Subcutaneous adipose tissue (tissue), 4 donors: ENCODE results near the gene ZNF2. TPM values are rescaled to one million over a fixed set of nuclear protein-coding genes. Genes with fewer than 3 reads are reported as not detected.

Source experiments
- total RNA-seq, 4 donors: library from RNA; depleted of rRNA; stranded (reverse); fragments of >200 nt; gene quantifications; one replicate each; pipeline ENCODE4 v1.1.0, GENCODE V29; 2016
- TF ChIP-seq, protein P1 (sequence below): fragments of 450-650 bp; IDR thresholded peaks from one replicate; pipeline ENCODE4 v1.5.1; 2016; ENCODE audit warnings: low read depth, mild to moderate bottlenecking, control low read depth, antibody characterized with exemption, moderate library complexity

ZNF2 gene
- total RNA-seq, 4 donors from 2014 or later = 2.1 to 6.6 (median 3.9) TPM

GRCh38 chr2:95179451-95179850 is 13.8 kb downstream of the ZNF2 start:
- TF ChIP-seq, protein P1, sequence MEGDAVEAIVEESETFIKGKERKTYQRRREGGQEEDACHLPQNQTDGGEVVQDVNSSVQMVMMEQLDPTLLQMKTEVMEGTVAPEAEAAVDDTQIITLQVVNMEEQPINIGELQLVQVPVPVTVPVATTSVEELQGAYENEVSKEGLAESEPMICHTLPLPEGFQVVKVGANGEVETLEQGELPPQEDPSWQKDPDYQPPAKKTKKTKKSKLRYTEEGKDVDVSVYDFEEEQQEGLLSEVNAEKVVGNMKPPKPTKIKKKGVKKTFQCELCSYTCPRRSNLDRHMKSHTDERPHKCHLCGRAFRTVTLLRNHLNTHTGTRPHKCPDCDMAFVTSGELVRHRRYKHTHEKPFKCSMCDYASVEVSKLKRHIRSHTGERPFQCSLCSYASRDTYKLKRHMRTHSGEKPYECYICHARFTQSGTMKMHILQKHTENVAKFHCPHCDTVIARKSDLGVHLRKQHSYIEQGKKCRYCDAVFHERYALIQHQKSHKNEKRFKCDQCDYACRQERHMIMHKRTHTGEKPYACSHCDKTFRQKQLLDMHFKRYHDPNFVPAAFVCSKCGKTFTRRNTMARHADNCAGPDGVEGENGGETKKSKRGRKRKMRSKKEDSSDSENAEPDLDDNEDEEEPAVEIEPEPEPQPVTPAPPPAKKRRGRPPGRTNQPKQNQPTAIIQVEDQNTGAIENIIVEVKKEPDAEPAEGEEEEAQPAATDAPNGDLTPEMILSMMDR = no peak

DNA sequence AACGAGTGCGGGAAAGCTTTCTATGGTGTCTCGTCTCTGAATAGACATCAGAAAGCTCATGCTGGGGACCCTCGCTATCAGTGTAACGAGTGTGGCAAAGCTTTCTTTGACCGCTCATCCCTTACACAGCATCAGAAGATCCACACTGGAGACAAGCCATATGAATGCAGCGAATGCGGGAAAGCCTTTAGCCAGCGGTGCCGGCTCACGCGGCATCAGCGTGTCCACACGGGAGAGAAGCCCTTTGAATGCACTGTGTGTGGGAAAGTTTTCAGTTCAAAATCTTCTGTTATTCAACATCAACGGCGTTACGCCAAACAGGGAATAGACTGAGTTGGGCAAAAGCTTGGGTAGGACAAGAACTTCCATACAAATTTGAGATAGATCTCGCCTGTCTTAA is 16.2 kb downstream of the ZNF2 start:
- TF ChIP-seq, protein P1 = no peak

- TF ChIP-seq, protein P1 = no peak
These were observed 19.6 kb downstream of the ZNF2 start for GRCh38 chr2:95185197-95185596.

GRCh38 chr2:95185973-95186372 is 20.4 kb downstream of the ZNF2 start:
- TF ChIP-seq, protein P1 = no peak

DNA sequence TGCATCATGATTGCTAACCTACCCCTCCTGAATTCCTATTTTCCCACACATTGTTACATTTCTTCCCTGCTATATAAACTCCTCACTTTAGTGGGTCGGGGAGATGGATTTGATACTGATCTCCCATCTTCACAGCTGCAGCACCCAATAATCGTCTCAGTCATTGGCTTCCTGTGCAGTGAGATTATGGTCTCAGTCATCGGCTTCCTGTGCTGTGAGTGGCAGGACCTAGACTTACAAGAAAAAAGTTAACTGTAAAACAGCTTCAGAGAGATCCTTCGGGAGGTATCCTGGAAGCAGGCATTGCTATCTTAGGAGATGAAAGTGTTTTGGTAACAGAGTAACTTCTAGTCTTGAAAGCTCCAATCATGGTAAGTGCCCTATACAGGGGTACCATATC is 38.3 kb downstream of the ZNF2 start:
- TF ChIP-seq, protein P1 = no peak

DNA sequence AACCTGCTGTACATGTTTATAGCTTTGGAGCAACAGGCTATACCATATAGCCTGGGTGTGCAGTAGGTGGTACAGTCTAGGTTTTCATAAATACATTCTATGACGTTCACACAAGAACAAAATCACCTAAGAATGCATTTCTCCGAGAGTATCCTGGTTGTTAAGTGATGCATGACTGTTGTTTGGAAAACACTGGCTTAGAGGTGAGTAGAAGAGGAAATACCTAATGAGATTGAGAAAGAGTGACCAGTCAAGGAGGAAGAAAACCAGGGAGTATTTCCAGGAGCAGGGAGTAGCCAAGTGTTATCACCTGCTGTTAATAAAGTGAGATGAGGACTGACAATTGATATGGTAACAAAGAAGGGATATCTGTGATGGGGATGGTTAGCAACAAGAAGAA is 38.8 kb downstream of the ZNF2 start:
- TF ChIP-seq, protein P1 = no peak

- TF ChIP-seq, protein P1 = no peak
These were observed 40.5 kb downstream of the ZNF2 start for GRCh38 chr2:95206096-95206495.
